Body of pancreas (tissue), 4 donors: ENCODE data around the gene PLCD3.

Experiments used
- POLR2A ChIP-seq, 3 donors: fragments of 450-650 bp; IDR thresholded peaks; one replicate each; pipeline ENCODE4 v1.6.1; 2016; ENCODE audit warnings: antibody characterized with exemption in 3 of 3, mild to moderate bottlenecking in 2 of 3
- TF ChIP-seq, protein P1 (sequence below), 7 experiments: fragments of 450-650 bp in 4 of 7; fragments of 200-600 bp in 3 of 7; sonication (generic) in 3 of 7; IDR thresholded peaks; one replicate each; pipeline ENCODE4 v1.5.1; 2016 to 2019; ENCODE audit warnings: antibody characterized with exemption in 7 of 7

GRCh38 chr17:45090711-45091110, 41.6 kb downstream of the PLCD3 start:
- no peak for TF ChIP-seq POLR2A (IDR thresholded peaks at IDR 0.05)
- TF ChIP-seq, protein P1, sequence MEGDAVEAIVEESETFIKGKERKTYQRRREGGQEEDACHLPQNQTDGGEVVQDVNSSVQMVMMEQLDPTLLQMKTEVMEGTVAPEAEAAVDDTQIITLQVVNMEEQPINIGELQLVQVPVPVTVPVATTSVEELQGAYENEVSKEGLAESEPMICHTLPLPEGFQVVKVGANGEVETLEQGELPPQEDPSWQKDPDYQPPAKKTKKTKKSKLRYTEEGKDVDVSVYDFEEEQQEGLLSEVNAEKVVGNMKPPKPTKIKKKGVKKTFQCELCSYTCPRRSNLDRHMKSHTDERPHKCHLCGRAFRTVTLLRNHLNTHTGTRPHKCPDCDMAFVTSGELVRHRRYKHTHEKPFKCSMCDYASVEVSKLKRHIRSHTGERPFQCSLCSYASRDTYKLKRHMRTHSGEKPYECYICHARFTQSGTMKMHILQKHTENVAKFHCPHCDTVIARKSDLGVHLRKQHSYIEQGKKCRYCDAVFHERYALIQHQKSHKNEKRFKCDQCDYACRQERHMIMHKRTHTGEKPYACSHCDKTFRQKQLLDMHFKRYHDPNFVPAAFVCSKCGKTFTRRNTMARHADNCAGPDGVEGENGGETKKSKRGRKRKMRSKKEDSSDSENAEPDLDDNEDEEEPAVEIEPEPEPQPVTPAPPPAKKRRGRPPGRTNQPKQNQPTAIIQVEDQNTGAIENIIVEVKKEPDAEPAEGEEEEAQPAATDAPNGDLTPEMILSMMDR (IDR thresholded peaks at IDR 0.05): no peak
